Panc1 (cell line): ENCODE measurements around the gene STAM. TPM values are rescaled to one million over a fixed set of nuclear protein-coding genes. Genes with fewer than 3 reads are reported as not detected.

Experiments
- ATAC-seq: fragments of 200-7000 bp; cut with Tn5 transposase; 2 replicates; pipeline ENCODE4 v1.9.1; 2020; ENCODE audit warnings: mild to moderate bottlenecking, moderate library complexity
- BruUV-seq: library from RNA; stranded (reverse); fragments of 400-500 nt; replicated peaks from 2 replicates; lab custom pipeline; 2021; lab: Mats Ljungman, UMichigan
- CTCF ChIA-PET: fragments of 300-600 bp; sonication (Branson Sonifier 250); formaldehyde crosslinking; loops from one replicate; lab custom pipeline; 2022; ENCODE audit warnings: antibody characterized with exemption; lab: Charles Lee
- POLR2A ChIA-PET: fragments of 300-600 bp; sonication (Branson Sonifier 250); formaldehyde crosslinking; loops from one replicate; lab custom pipeline; 2022; ENCODE audit warnings: antibody characterized with exemption; lab: Charles Lee
- DNase-seq: peaks from one replicate; pipeline ENCODE4 v3.0.0-alpha.2; 2010; ENCODE audit warnings: low read depth, low spot score
- H3K27ac ChIP-seq: 2 replicates; pipeline ENCODE4 v1.5.1; 2011; ENCODE audit warnings: mild to moderate bottlenecking, low read length, inconsistent platforms
- H3K27me3 ChIP-seq: fragments of 200-500 bp; sonication (Bioruptor generic); 2 replicates; pipeline ENCODE4 v1.6.0; 2014; ENCODE audit warnings: low read length, inconsistent platforms; ENCODE audit not compliant: control insufficient read depth, insufficient read depth
- H3K36me3 ChIP-seq: fragments of 200-500 bp; sonication (Bioruptor generic); 2 replicates; pipeline ENCODE4 v1.5.1; 2014; ENCODE audit warnings: inconsistent platforms, mild to moderate bottlenecking, low read length, moderate library complexity; ENCODE audit not compliant: control insufficient read depth, insufficient read depth
- H3K4me1 ChIP-seq: 2 replicates; pipeline ENCODE4 v1.5.1; 2011; ENCODE audit warnings: inconsistent platforms, mild to moderate bottlenecking, low read length, moderate library complexity; ENCODE audit not compliant: control insufficient read depth, insufficient read depth
- H3K4me3 ChIP-seq, 2 experiments: 2 replicates each; pipeline ENCODE4 v1.5.1; 2011 to 2012; ENCODE audit warnings: low read depth in 2 of 2, low read length in 2 of 2, mild to moderate bottlenecking in 2 of 2, inconsistent platforms in 1 of 2, moderate library complexity in 1 of 2
- H3K9me3 ChIP-seq: fragments of 200-500 bp; sonication (Bioruptor generic); 2 replicates; pipeline ENCODE4 v1.5.1; 2014; ENCODE audit warnings: low read depth, mild to moderate bottlenecking, inconsistent platforms, low read length, moderate library complexity; ENCODE audit not compliant: control insufficient read depth, insufficient read depth
- CTCF ChIP-seq: fragments of 450-650 bp; IDR thresholded peaks from 2 replicates; pipeline ENCODE4 v1.5.1; 2017; ENCODE audit warnings: mild to moderate bottlenecking
- POLR2AphosphoS5 ChIP-seq: IDR thresholded peaks from 2 replicates; pipeline ENCODE4 v1.6.1; 2012; ENCODE audit warnings: mild to moderate bottlenecking, low read depth, low read length, moderate library complexity
- REST ChIP-seq, 2 experiments: IDR thresholded peaks; 2 replicates each; pipeline ENCODE4 v1.6.1; 2011 to 2012; ENCODE audit warnings: low read depth in 2 of 2, control low read depth in 1 of 2, low read length in 1 of 2, mild to moderate bottlenecking in 1 of 2, moderate library complexity in 1 of 2; ENCODE audit not compliant: insufficient read depth in 1 of 2
- SIN3A ChIP-seq: IDR thresholded peaks from 2 replicates; pipeline ENCODE4 v1.6.1; 2012; ENCODE audit warnings: low read depth, mild to moderate bottlenecking, low read length, moderate library complexity, borderline replicate concordance; ENCODE audit not compliant: insufficient read depth
- TCF7L2 ChIP-seq: IDR thresholded peaks from 2 replicates; pipeline ENCODE4 v1.6.1; 2011; ENCODE audit warnings: mild to moderate bottlenecking, low read depth, low read length, inconsistent platforms
- in situ Hi-C: cut with HindIII; loops from 2 replicates; pipeline ENCODE4 v1.10.0; 2016; ENCODE audit warnings: low sequenced_read_pairs, low pct_unique_long_range_greater_than_20kb
- intact Hi-C: fragments of 100-400 bp; cut with micrococcal nuclease; formaldehyde crosslinking; loops from one replicate; pipeline ENCODE4 v1.10.0; 2022; ENCODE audit not compliant: unreplicated experiment
- total RNA-seq: library from RNA; stranded (reverse); gene quantifications from one replicate; pipeline ENCODE4 v1.2.1, GENCODE V29; 2021; ENCODE audit not compliant: unreplicated experiment

Gene STAM
- total RNA-seq, 1 experiment from 2014 or later: 18.9 TPM

- no peaks in the 10 kb centered on the region for H3K27me3 ChIP-seq
- no TSS peak for BruUV-seq
- CTCF ChIA-PET: no interaction called here
- no peak overlapping the region for H3K4me3 ChIP-seq
- TF ChIP-seq POLR2AphosphoS5: no peak
- TF ChIP-seq CTCF: no peak
- TF ChIP-seq SIN3A: no peak
- TF ChIP-seq TCF7L2: no peak
- no peak for TF ChIP-seq REST (IDR thresholded peaks at IDR 0.05; ENCODE audit: insufficient read depth in 1 of 2, low read depth in 2 of 2, low read length in 1 of 2)
- DNase-seq (no peak), ATAC-seq (no peak)
- in situ Hi-C loops (no loop called here), intact Hi-C loops (no loop called here)
- POLR2A ChIA-PET: no interaction called here
- H3K4me1 ChIP-seq: no peaks in the 10 kb centered on the region
- H3K27ac ChIP-seq: no peak overlapping the region
- H3K9me3 ChIP-seq: no peaks in the 10 kb centered on the region
- no peaks in the 10 kb centered on the region for H3K36me3 ChIP-seq
Measured at GRCh38 chr10:17622061-17622460, 21.9 kb upstream of the STAM start.

- H3K4me1 ChIP-seq: no peaks in the 10 kb centered on the region
- ChIA-PET POLR2A (no interaction called here), CTCF (no interaction called here)
- no peaks in the 10 kb centered on the region for H3K36me3 ChIP-seq
- no peak overlapping the region for H3K27ac ChIP-seq
- no TSS peak for BruUV-seq
- H3K27me3 ChIP-seq: no peaks in the 10 kb centered on the region
- intact Hi-C loops: no loop called here
- ATAC-seq (no peak), DNase-seq (no peak)
- no peak for TF ChIP-seq SIN3A
- TF ChIP-seq CTCF: no peak
- TF ChIP-seq REST (IDR thresholded peaks at IDR 0.05; ENCODE audit: insufficient read depth in 1 of 2, low read depth in 2 of 2, low read length in 1 of 2): no peak
- TF ChIP-seq POLR2AphosphoS5: no peak
- TF ChIP-seq TCF7L2: no peak
- H3K9me3 ChIP-seq: no peaks in the 10 kb centered on the region
- in situ Hi-C loops: no loop called here
- no peak overlapping the region for H3K4me3 ChIP-seq
Measured at GRCh38 chr10:17624996-17625395, 19.0 kb upstream of the STAM start.
